Activated B cell treated with CpG ODN at 0.5 μM for 24 hours (primary cell): ENCODE data around the gene RWDD4. TPM values are rescaled to one million over a fixed set of nuclear protein-coding genes. Genes with fewer than 3 reads are reported as not detected.

Experiments
- ATAC-seq: fragments of 200-7000 bp; cut with Tn5 transposase; one replicate; pipeline ENCODE4 v1.10.0; 2021; ENCODE audit warnings: low read depth, mild to moderate bottlenecking, moderate library complexity
- CTCF ChIA-PET: fragments of 350-600 bp; sonication (Branson Sonifier 250); formaldehyde crosslinking; loops from one replicate; lab custom pipeline; 2021; ENCODE audit warnings: antibody characterized with exemption; lab: Charles Lee
- POLR2A ChIA-PET: fragments of 350-600 bp; sonication (Branson Sonifier 250); formaldehyde crosslinking; loops from one replicate; lab custom pipeline; 2021; ENCODE audit warnings: antibody characterized with exemption; lab: Charles Lee
- DNase-seq: peaks from one replicate; pipeline ENCODE4 v3.0.0; 2022
- H3K27ac Mint-ChIP-seq: one replicate; pipeline ENCODE4 v1.8.0; 2020; ENCODE audit warnings: mixed read lengths
- H3K27me3 Mint-ChIP-seq: one replicate; pipeline ENCODE4 v1.8.0; 2021; ENCODE audit warnings: mixed read lengths
- H3K36me3 Mint-ChIP-seq: one replicate; pipeline ENCODE4 v1.8.0; 2021; ENCODE audit warnings: low read depth, mixed read lengths
- H3K4me1 Mint-ChIP-seq: one replicate; pipeline ENCODE4 v1.8.0; 2021; ENCODE audit warnings: mixed read lengths
- H3K4me3 Mint-ChIP-seq: one replicate; pipeline ENCODE4 v1.8.0; 2020; ENCODE audit warnings: mild to moderate bottlenecking, mixed read lengths
- H3K9me3 Mint-ChIP-seq: one replicate; pipeline ENCODE4 v1.8.0; 2020; ENCODE audit warnings: mixed read lengths
- CTCF ChIP-seq: fragments of 200-600 bp; IDR thresholded peaks from one replicate; pipeline ENCODE4 v1.8.0; 2022; ENCODE audit warnings: antibody characterized with exemption, mild to moderate bottlenecking
- intact Hi-C: fragments of 100-400 bp; cut with micrococcal nuclease; formaldehyde crosslinking; loops from one replicate; pipeline ENCODE4 v1.15.1; 2024
- total RNA-seq: library from RNA; stranded (reverse); gene quantifications from 2 replicates; pipeline ENCODE4 v1.2.3, GENCODE V29; 2022

RWDD4 gene
- total RNA-seq, 1 donor from 2014 or later: 14.6 TPM

GRCh38 chr4:183691006-183691405 lies 32.0 kb upstream of the RWDD4 start:
- ChIA-PET POLR2A (no interaction called here), CTCF (no interaction called here)
- Mint-ChIP-seq H3K4me1 (no peaks in the 10 kb centered on the region), H3K36me3 (peaks cover 72% of the 10 kb centered on the region), H3K27me3 (no peaks in the 10 kb centered on the region), H3K27ac (no peak overlapping the region), H3K4me3 (no peak overlapping the region), H3K9me3 (no peaks in the 10 kb centered on the region)
- ATAC-seq (no peak), DNase-seq (no peak)
- TF ChIP-seq CTCF: no peak
- intact Hi-C loops: no loop called here

- H3K4me1 Mint-ChIP-seq: no peaks in the 10 kb centered on the region
- H3K9me3 Mint-ChIP-seq: no peaks in the 10 kb centered on the region
- ChIA-PET POLR2A (no interaction called here), CTCF (no interaction called here)
- no peak for TF ChIP-seq CTCF
- no peak overlapping the region for H3K27ac Mint-ChIP-seq
- ATAC-seq (no peak), DNase-seq (no peak)
- H3K36me3 Mint-ChIP-seq: peaks cover 73% of the 10 kb centered on the region
- H3K4me3 Mint-ChIP-seq: no peak overlapping the region
- intact Hi-C loops: no loop called here
- no peaks in the 10 kb centered on the region for H3K27me3 Mint-ChIP-seq
These were observed 29.2 kb upstream of the RWDD4 start for GRCh38 chr4:183688216-183688615.

- CTCF ChIA-PET: interaction anchor here (0.6 kb wide), 1 partner anchor 1410 kb away, joined by 4 read pairs; no protein-coding TSS in a partner anchor
- H3K27me3 Mint-ChIP-seq: no peaks in the 10 kb centered on the region
- DNase-seq: no peak
- ATAC-seq: no peak
- H3K27ac Mint-ChIP-seq: no peak overlapping the region
- no peak overlapping the region for H3K4me3 Mint-ChIP-seq
- POLR2A ChIA-PET: no interaction called here
- no peak for TF ChIP-seq CTCF
- H3K36me3 Mint-ChIP-seq: peaks cover 72% of the 10 kb centered on the region
- H3K4me1 Mint-ChIP-seq: no peaks in the 10 kb centered on the region
- H3K9me3 Mint-ChIP-seq: no peaks in the 10 kb centered on the region
- intact Hi-C loops: no loop called here
These were observed 27.5 kb upstream of the RWDD4 start for GRCh38 chr4:183686461-183686860.

GRCh38 chr4:183681119-183681518 lies 22.1 kb upstream of the RWDD4 start:
- no peak for TF ChIP-seq CTCF
- ATAC-seq (no peak), DNase-seq (no peak)
- CTCF ChIA-PET: no interaction called here
- intact Hi-C loops: no loop called here
- Mint-ChIP-seq H3K9me3 (no peaks in the 10 kb centered on the region), H3K27me3 (no peaks in the 10 kb centered on the region), H3K4me1 (no peaks in the 10 kb centered on the region), H3K36me3 (peaks cover 76% of the 10 kb centered on the region), H3K4me3 (no peak overlapping the region), H3K27ac (no peak overlapping the region)
- POLR2A ChIA-PET: interaction anchor here (0.7 kb wide), 1 partner anchor 13 kb away, joined by 5 read pairs; no protein-coding TSS in a partner anchor

GRCh38 chr4:183675625-183676024 lies 16.6 kb upstream of the RWDD4 start:
- DNase-seq (no peak), ATAC-seq (no peak)
- no peaks in the 10 kb centered on the region for H3K9me3 Mint-ChIP-seq
- H3K4me1 Mint-ChIP-seq: no peaks in the 10 kb centered on the region
- ChIA-PET POLR2A (no interaction called here), CTCF (no interaction called here)
- TF ChIP-seq CTCF: no peak
- H3K4me3 Mint-ChIP-seq: no peak overlapping the region
- intact Hi-C loops: no loop called here
- H3K27ac Mint-ChIP-seq: no peak overlapping the region
- peaks cover 74% of the 10 kb centered on the region for H3K36me3 Mint-ChIP-seq
- H3K27me3 Mint-ChIP-seq: no peaks in the 10 kb centered on the region
